H1 (cell line): Measurements from ENCODE around the gene PPCDC.

Experiments
- ATF2 ChIP-seq: IDR thresholded peaks from 2 replicates; pipeline ENCODE4 v1.6.1; 2012; ENCODE audit warnings: low read length, inconsistent platforms
- ATF3 ChIP-seq: IDR thresholded peaks from 2 replicates; pipeline ENCODE4 v1.6.1; 2011; ENCODE audit warnings: low read depth, mild to moderate bottlenecking, low read length; ENCODE audit not compliant: insufficient read depth
- CBX5 ChIP-seq: fragments of 300-800, 300-1000 bp; sonication (generic); IDR thresholded peaks from 2 replicates; pipeline ENCODE4 v1.7.1; 2016; ENCODE audit warnings: antibody characterized with exemption, low read length, low read depth
- EZH2 ChIP-seq: fragments of 200-600 bp; sonication (generic); IDR thresholded peaks from 2 replicates; pipeline ENCODE4 v1.7.1; 2012; ENCODE audit warnings: low read depth, mild to moderate bottlenecking, moderate library complexity, low read length, inconsistent platforms; ENCODE audit not compliant: severe bottlenecking
- HDAC6 ChIP-seq: IDR thresholded peaks from one replicate; pipeline ENCODE4 v1.7.1; 2012; ENCODE audit warnings: low read depth, mild to moderate bottlenecking, inconsistent platforms, low read length, moderate library complexity
- JUN ChIP-seq: IDR thresholded peaks from 2 replicates; pipeline ENCODE4 v1.6.1; 2011; ENCODE audit warnings: low read depth, mild to moderate bottlenecking, improper control_type of control experiment, low read length
- JUND ChIP-seq: IDR thresholded peaks from 2 replicates; pipeline ENCODE4 v1.6.1; 2011; ENCODE audit warnings: mild to moderate bottlenecking, improper control_type of control experiment, low read length
- POLR2A ChIP-seq, 2 experiments: IDR thresholded peaks; 1 replicate in 1 of 2; 2 replicates in 1 of 2; pipeline ENCODE4 v1.6.1; 2011; ENCODE audit warnings: low read depth in 2 of 2, low read length in 2 of 2, mild to moderate bottlenecking in 2 of 2; ENCODE audit errors: control extremely low read depth in 1 of 2
- RNF2 ChIP-seq: fragments of 200-900, 300-1000 bp; sonication (generic); IDR thresholded peaks from 2 replicates; pipeline ENCODE4 v1.7.1; 2016; ENCODE audit warnings: borderline replicate concordance, low read depth, mild to moderate bottlenecking, antibody characterized with exemption, low read length; ENCODE audit not compliant: poor library complexity, severe bottlenecking; ENCODE audit errors: missing control alignments
- SIX5 ChIP-seq: IDR thresholded peaks from 2 replicates; pipeline ENCODE4 v1.6.1; 2011; ENCODE audit warnings: mild to moderate bottlenecking, low read depth, low read length
- USF2 ChIP-seq: IDR thresholded peaks from 2 replicates; pipeline ENCODE4 v1.6.1; 2011; ENCODE audit warnings: low read length, improper control_type of control experiment
- YY1 ChIP-seq: IDR thresholded peaks from 2 replicates; pipeline ENCODE4 v1.6.1; 2011; ENCODE audit warnings: low read depth, mild to moderate bottlenecking, low read length
- TF ChIP-seq, protein P1 (sequence below), 3 experiments: IDR thresholded peaks; 1 replicate in 2 of 3; 2 replicates in 1 of 3; pipeline versions ENCODE4 v1.5.1 to v1.6.1; 2011; ENCODE audit warnings: low read length in 3 of 3, mild to moderate bottlenecking in 3 of 3, inconsistent platforms in 2 of 3, low read depth in 1 of 3, moderate library complexity in 1 of 3; ENCODE audit not compliant: insufficient read depth in 1 of 3; ENCODE audit errors: control extremely low read depth in 1 of 3
- TF ChIP-seq, protein P2 (sequence below): IDR thresholded peaks from 2 replicates; pipeline ENCODE4 v1.6.1; 2012; ENCODE audit warnings: inconsistent platforms

DNA sequence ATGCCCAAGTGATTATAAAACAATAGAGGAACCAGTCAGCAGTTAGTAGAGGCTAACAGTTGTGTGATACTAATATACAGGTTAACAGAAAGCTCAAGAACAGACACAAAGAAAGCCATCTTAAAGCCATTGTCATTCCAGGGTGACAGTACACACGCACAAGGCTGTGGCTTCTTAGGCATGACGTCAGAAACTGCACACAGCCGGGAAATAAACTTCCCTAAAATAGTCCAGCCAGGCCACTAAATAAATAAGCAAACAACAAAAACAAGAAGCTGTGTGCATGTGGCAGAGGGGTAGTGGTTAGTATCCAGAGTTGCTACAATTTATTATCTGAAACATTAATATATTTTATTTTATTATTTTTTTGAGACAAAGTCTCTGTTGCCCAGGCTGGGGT lies 49.8 kb downstream of the PPCDC start:
- TF ChIP-seq EZH2 (no peak), JUN (no peak), POLR2A (IDR thresholded peaks at IDR 0.05; ENCODE audit: control extremely low read depth in 1 of 2, low read depth in 2 of 2, low read length in 2 of 2) (no peak), ATF3 (no peak), RNF2 (no peak), USF2 (no peak), HDAC6 (no peak), YY1 (no peak), SIX5 (no peak), CBX5 (no peak), JUND (no peak), ATF2 (no peak)
- TF ChIP-seq, protein P1, sequence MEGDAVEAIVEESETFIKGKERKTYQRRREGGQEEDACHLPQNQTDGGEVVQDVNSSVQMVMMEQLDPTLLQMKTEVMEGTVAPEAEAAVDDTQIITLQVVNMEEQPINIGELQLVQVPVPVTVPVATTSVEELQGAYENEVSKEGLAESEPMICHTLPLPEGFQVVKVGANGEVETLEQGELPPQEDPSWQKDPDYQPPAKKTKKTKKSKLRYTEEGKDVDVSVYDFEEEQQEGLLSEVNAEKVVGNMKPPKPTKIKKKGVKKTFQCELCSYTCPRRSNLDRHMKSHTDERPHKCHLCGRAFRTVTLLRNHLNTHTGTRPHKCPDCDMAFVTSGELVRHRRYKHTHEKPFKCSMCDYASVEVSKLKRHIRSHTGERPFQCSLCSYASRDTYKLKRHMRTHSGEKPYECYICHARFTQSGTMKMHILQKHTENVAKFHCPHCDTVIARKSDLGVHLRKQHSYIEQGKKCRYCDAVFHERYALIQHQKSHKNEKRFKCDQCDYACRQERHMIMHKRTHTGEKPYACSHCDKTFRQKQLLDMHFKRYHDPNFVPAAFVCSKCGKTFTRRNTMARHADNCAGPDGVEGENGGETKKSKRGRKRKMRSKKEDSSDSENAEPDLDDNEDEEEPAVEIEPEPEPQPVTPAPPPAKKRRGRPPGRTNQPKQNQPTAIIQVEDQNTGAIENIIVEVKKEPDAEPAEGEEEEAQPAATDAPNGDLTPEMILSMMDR (IDR thresholded peaks at IDR 0.05; ENCODE audit: control extremely low read depth in 1 of 3, insufficient read depth in 1 of 3, low read depth in 1 of 3, low read length in 3 of 3) = no peak
- TF ChIP-seq, protein P2, sequence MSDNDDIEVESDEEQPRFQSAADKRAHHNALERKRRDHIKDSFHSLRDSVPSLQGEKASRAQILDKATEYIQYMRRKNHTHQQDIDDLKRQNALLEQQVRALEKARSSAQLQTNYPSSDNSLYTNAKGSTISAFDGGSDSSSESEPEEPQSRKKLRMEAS = no peak
